Stomach (tissue), 9 donors: ENCODE results near the gene TMED3. TPM values are rescaled to one million over a fixed set of nuclear protein-coding genes. Genes with fewer than 3 reads are reported as not detected.

Experiments
- DNase-seq, 2 donors: peaks; one replicate each; pipeline versions ENCODE4 v3.0.0 to v3.0.0-alpha.2; 2013 to 2019
- H3K27ac ChIP-seq, 5 donors: fragments of 200-600 bp in 4 of 5; sonication (generic) in 4 of 5; one replicate each; pipeline ENCODE4 v1.5.1; 2013 to 2019; ENCODE audit warnings: mild to moderate bottlenecking in 1 of 5, moderate library complexity in 1 of 5
- H3K27me3 ChIP-seq, 3 donors: fragments of 200-600 bp; sonication (generic); one replicate each; pipeline ENCODE4 v1.5.1; 2017 to 2019; ENCODE audit warnings: mixed run types in 1 of 3
- H3K36me3 ChIP-seq, 4 donors: fragments of 200-600 bp; sonication (generic); 1 replicate in 3 of 4; 2 replicates in 1 of 4; pipeline ENCODE4 v1.5.1; 2016 to 2019
- H3K4me1 ChIP-seq, 4 donors: fragments of 200-600 bp; sonication (generic); one replicate each; pipeline ENCODE4 v1.5.1; 2016 to 2019
- H3K4me3 ChIP-seq, 4 donors: fragments of 200-600 bp; sonication (generic) in 3 of 4; one replicate each; pipeline ENCODE4 v1.5.1; 2016 to 2019; ENCODE audit warnings: mild to moderate bottlenecking in 1 of 4
- H3K9me3 ChIP-seq, 4 donors: fragments of 200-600 bp; sonication (generic); one replicate each; pipeline ENCODE4 v1.5.1; 2016 to 2019
- EP300 ChIP-seq: sonication (generic); formaldehyde crosslinking; IDR thresholded peaks from one replicate; pipeline ENCODE4 v1.6.1; 2017; ENCODE audit warnings: antibody characterized with exemption
- POLR2A ChIP-seq, 4 donors: fragments of 450-650 bp; IDR thresholded peaks; one replicate each; pipeline ENCODE4 v1.6.1; 2016; ENCODE audit warnings: antibody characterized with exemption in 4 of 4, control low read depth in 2 of 4, mild to moderate bottlenecking in 1 of 4, moderate library complexity in 1 of 4
- POLR2AphosphoS5 ChIP-seq, 3 donors: sonication (generic); formaldehyde crosslinking; IDR thresholded peaks; one replicate each; pipeline ENCODE4 v1.6.1; 2016; ENCODE audit warnings: antibody characterized with exemption in 3 of 3
- WGBS, 5 donors: extraction: QIAGEN DNeasy Blood & Tissue Kit in 3 of 5; methylation state at CpG; one replicate each; pipeline versions ENCODE4 v1.1.5 to v1.1.7; 2013 to 2018; 5-methylcytosine and 5-hydroxymethylcytosine counted together
- intact Hi-C: fragments of 100-400 bp; cut with DNase I; formaldehyde crosslinking; loops from one replicate; pipeline ENCODE4 v1.15.1; 2023; ENCODE audit warnings: low total_unique reads
- polyA plus RNA-seq, 3 donors: library from polyadenylated mRNA; stranded (reverse); fragments of 200-250 nt; gene quantifications; one replicate each; pipeline ENCODE4 v1.2.3, GENCODE V29; 2013
- total RNA-seq, 5 donors: library from RNA; depleted of rRNA; stranded (reverse); fragments of >200 nt; gene quantifications; one replicate each; pipeline versions ENCODE4 v1.1.0 to v1.2.3, GENCODE V29; 2014 to 2016
- TF ChIP-seq, protein P1 (sequence below), 7 experiments: fragments of 450-650 bp in 4 of 7; fragments of 200-600 bp in 3 of 7; sonication (generic) in 3 of 7; IDR thresholded peaks; one replicate each; pipeline ENCODE4 v1.5.1; 2016 to 2019; ENCODE audit warnings: antibody characterized with exemption in 7 of 7, control low read depth in 2 of 7, mild to moderate bottlenecking in 1 of 7
- donor health status: healthy with polysubstance abuse.
- donor health status: Bipolar disorder and iron deficiency.
- donor health status: healthy.

The TMED3 gene
- total and polyA plus RNA-seq, 8 donors: 29.0 to 250 (median 94.5) TPM

DNA sequence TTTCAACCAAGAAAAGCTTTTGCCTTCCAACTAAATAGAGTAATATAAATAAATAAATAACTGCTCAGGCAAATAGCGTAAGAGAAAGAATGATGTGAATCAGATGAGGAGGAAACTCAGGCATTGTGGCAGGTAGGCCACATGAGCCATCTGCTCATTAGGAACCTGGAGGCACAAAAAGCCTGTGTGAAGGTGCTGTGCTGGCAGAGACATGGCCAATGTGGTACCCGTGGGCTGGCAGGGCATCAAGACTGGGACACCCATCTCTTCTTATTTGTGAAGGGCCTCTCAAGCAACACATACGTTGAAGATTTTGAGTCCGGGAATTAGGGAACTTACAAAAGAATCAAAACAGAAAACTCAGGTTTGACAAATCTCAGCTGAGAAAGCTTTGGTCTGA is 18.9 kb upstream of the TMED3 start:
- intact Hi-C loops: no loop called here
- no peak for DNase-seq
- WGBS, 5 donors: 77 to 89% (median 87%) methylated on average over 4 of the region's 4 CpGs
- H3K9me3 ChIP-seq: no peaks in the 10 kb centered on the region
- peaks cover 0 to 27% (median 6%) of the 10 kb centered on the region in 3 donors for H3K27me3 ChIP-seq
- H3K36me3 ChIP-seq: no peaks in the 10 kb centered on the region
- no peak overlapping the region for H3K4me3 ChIP-seq
- no peak overlapping the region for H3K27ac ChIP-seq
- no peak for TF ChIP-seq EP300
- TF ChIP-seq, protein P1, sequence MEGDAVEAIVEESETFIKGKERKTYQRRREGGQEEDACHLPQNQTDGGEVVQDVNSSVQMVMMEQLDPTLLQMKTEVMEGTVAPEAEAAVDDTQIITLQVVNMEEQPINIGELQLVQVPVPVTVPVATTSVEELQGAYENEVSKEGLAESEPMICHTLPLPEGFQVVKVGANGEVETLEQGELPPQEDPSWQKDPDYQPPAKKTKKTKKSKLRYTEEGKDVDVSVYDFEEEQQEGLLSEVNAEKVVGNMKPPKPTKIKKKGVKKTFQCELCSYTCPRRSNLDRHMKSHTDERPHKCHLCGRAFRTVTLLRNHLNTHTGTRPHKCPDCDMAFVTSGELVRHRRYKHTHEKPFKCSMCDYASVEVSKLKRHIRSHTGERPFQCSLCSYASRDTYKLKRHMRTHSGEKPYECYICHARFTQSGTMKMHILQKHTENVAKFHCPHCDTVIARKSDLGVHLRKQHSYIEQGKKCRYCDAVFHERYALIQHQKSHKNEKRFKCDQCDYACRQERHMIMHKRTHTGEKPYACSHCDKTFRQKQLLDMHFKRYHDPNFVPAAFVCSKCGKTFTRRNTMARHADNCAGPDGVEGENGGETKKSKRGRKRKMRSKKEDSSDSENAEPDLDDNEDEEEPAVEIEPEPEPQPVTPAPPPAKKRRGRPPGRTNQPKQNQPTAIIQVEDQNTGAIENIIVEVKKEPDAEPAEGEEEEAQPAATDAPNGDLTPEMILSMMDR (IDR thresholded peaks at IDR 0.05): no peak
- H3K4me1 ChIP-seq: no peaks in the 10 kb centered on the region

DNA sequence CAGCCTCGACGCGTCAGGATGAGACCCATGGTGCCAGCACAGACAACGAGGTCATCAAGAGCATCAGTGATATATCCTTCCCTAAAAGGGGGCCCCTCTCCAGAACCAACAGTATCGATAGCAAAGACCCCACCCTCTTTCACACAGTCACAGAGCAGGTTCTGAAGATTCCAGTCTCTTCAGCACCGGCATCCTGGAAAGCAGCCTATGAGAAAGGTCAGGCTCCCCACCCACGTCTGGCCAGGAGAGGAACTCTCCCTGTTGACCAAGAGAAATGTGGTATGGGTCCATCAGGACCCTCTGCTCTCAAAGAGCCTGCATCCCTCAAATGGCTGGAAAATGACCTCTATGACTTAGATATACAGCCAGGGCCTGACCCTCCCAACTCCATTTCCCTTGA is 16.8 kb upstream of the TMED3 start:
- peaks cover 0 to 11% (median 2%) of the 10 kb centered on the region in 3 donors for H3K27me3 ChIP-seq
- intact Hi-C loops: no loop called here
- no peak for DNase-seq
- TF ChIP-seq POLR2A (IDR thresholded peaks at IDR 0.05) (no peak), POLR2AphosphoS5 (IDR thresholded peaks at IDR 0.05) (no peak), EP300 (no peak)
- TF ChIP-seq, protein P1 (IDR thresholded peaks at IDR 0.05): no peak
- no peaks in the 10 kb centered on the region for H3K4me1 ChIP-seq
- H3K36me3 ChIP-seq: no peaks in the 10 kb centered on the region
- 65 to 93% (median 70%) methylated on average over 4 to 7 of the region's 7 CpGs for WGBS, 5 donors
- H3K27ac ChIP-seq: no peak overlapping the region
- no peak overlapping the region for H3K4me3 ChIP-seq
- no peaks in the 10 kb centered on the region for H3K9me3 ChIP-seq

DNA sequence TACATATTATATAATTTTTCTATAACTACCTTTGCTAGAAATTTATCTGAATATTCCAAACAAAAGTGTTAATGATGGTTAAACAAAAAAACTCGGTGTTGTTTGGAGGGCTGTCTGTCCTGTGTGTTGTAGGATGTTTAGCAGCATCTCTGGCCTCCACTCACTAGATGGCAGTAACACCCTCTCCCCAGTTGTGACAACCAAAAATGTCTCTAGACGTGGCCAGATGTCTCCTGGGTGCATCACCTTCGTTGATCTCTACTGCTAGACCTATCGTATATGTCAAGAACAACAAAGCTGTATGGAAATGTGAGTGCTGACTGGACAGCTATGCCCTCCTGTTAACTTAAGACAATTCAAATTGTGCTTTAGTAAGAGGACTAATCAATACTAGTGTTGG is 14.3 kb upstream of the TMED3 start:
- no peak overlapping the region for H3K4me3 ChIP-seq
- 30 to 59% (median 42%) methylated on average over 4 of the region's 4 CpGs for WGBS, 5 donors
- no peak for DNase-seq
- no peaks in the 10 kb centered on the region for H3K9me3 ChIP-seq
- no peak for TF ChIP-seq EP300
- no peak for TF ChIP-seq POLR2A (IDR thresholded peaks at IDR 0.05)
- TF ChIP-seq, protein P1 (IDR thresholded peaks at IDR 0.05): no peak
- no peak for TF ChIP-seq POLR2AphosphoS5 (IDR thresholded peaks at IDR 0.05)
- intact Hi-C loops: no loop called here
- no peaks in the 10 kb centered on the region for H3K4me1 ChIP-seq
- peaks cover 0 to 23% (median 2%) of the 10 kb centered on the region in 3 donors for H3K27me3 ChIP-seq
- H3K36me3 ChIP-seq: no peaks in the 10 kb centered on the region
- H3K27ac ChIP-seq: no peak overlapping the region

DNA sequence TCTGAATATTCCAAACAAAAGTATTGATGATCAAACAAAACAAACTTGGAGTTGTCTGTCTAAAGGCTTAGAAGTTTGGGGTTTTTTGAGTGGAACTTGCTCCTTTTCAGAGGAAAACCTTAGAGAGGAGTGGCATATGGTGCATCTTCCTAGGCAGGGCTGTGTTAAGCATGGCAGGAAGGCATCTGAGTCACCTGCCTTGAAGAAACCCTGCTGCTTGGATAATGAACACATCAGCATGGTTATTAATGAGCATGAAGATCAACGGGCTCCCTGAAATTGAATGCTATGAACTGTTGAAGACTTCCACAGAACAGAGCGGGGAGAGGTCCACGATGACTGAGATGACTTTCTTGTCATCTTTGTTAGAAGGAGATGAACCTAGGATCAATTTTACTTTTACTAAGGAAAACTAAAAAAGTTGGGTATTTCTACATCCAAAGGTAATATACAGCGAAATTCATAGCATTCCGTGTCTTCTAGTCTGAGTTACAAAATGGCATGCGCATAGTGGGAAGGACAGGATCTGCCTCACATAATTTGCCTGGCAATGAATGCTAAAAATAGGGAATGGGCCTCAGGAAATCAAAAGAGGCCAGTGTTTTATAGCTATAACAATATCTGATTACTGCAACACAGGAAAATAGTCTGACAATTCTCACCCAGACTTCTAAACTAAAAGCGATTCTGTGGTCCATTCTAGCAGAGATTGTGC is 11.6 kb upstream of the TMED3 start:
- Histone ChIP-seq H3K27me3 (peaks cover 0 to 11% (median 2%) of the 10 kb centered on the region in 3 donors), H3K4me1 (no peaks in the 10 kb centered on the region), H3K27ac (no peak overlapping the region), H3K9me3 (no peaks in the 10 kb centered on the region), H3K4me3 (no peak overlapping the region), H3K36me3 (no peaks in the 10 kb centered on the region)
- WGBS, 5 donors: 81 to 88% (median 84%) methylated on average over 7 of the region's 7 CpGs
- no peak for TF ChIP-seq EP300
- no peak for TF ChIP-seq POLR2AphosphoS5 (IDR thresholded peaks at IDR 0.05)
- no peak for DNase-seq
- intact Hi-C loops: no loop called here

DNA sequence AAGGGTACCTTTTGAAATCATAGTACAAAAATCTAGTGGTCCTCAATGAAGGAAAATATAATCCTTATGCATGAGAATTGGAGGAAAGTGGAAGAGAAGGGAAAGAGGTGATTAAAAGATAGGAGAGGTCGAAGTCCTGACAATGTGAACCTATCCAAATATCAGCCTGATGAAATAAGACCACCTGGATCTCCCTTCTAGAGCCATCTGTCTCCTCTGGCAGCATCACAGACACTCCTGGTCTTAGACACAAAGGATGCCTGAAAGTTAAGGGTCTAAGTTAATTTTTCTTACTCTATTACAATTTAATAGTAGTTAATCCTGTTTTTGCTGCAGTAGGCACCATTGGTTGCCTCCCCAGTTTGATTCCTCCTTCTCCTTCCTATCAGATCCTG is 11.1 kb upstream of the TMED3 start:
- H3K4me1 ChIP-seq: no peaks in the 10 kb centered on the region
- 29 to 63% (median 46%) methylated on average over 1 of the region's 1 CpG for WGBS, 5 donors
- peaks cover 0 to 16% (median 2%) of the 10 kb centered on the region in 3 donors for H3K27me3 ChIP-seq
- intact Hi-C loops: no loop called here
- no peaks in the 10 kb centered on the region for H3K9me3 ChIP-seq
- no peaks in the 10 kb centered on the region for H3K36me3 ChIP-seq
- H3K27ac ChIP-seq: no peak overlapping the region
- DNase-seq: no peak
- TF ChIP-seq, protein P1 (IDR thresholded peaks at IDR 0.05): no peak
- TF ChIP-seq EP300: no peak
- TF ChIP-seq POLR2AphosphoS5 (IDR thresholded peaks at IDR 0.05): no peak
- no peak for TF ChIP-seq POLR2A (IDR thresholded peaks at IDR 0.05)
- no peak overlapping the region for H3K4me3 ChIP-seq
